HCT116 (cell line): ENCODE results near the gene NAV3. TPM values are rescaled to one million over a fixed set of nuclear protein-coding genes. Genes with fewer than 3 reads are reported as not detected.

Source experiments
- ATAC-seq: fragments of 200-7000 bp; cut with Tn5 transposase; 2 replicates; pipeline ENCODE4 v1.9.1; 2020; ENCODE audit warnings: mild to moderate bottlenecking, moderate library complexity
- BruUV-seq: library from RNA; stranded (reverse); fragments of 400-500 nt; replicated peaks from 2 replicates; lab custom pipeline; 2021; lab: Mats Ljungman, UMichigan
- CTCF ChIA-PET: fragments of 300-600 bp; sonication (Branson Sonifier 250); formaldehyde crosslinking; loops from one replicate; lab custom pipeline; 2021; ENCODE audit warnings: antibody characterized with exemption; lab: Charles Lee
- POLR2A ChIA-PET: fragments of 300-600, 350-600 bp; sonication (Branson Sonifier 250); formaldehyde crosslinking; loops from one replicate; lab custom pipeline; 2021; ENCODE audit warnings: antibody characterized with exemption; lab: Charles Lee
- RAD21 ChIA-PET, 2 experiments: fragments of 300-600 bp; sonication (Branson Sonifier 250); formaldehyde crosslinking; loops; one replicate each; lab custom pipeline; 2023; ENCODE audit warnings: low total read pairs in 2 of 2; ENCODE audit not compliant: uncharacterized antibody in 2 of 2, unreplicated experiment in 2 of 2, low non-redundant PET in 1 of 2; lab: Charles Lee
- DNase-seq: peaks from one replicate; pipeline ENCODE4 v3.0.0-alpha.2; 2010; ENCODE audit warnings: low read depth, low spot score
- H2AFZ ChIP-seq: fragments of 200-600 bp; shearing (Covaris generic), sonication (generic); 2 replicates; pipeline ENCODE4 v1.6.1; 2017; ENCODE audit warnings: low read depth, mixed run types, mixed read lengths, antibody characterized with exemption, low read length; ENCODE audit not compliant: poor library complexity, severe bottlenecking
- H3K27ac ChIP-seq: 2 replicates; pipeline ENCODE4 v1.5.1; 2012; ENCODE audit warnings: low read depth, low read length
- H3K27me3 ChIP-seq: fragments of 200-600 bp; sonication (generic); 2 replicates; pipeline ENCODE4 v1.6.1; 2016; ENCODE audit warnings: mixed run types, low read length, mixed read lengths; ENCODE audit not compliant: insufficient read depth
- H3K36me3 ChIP-seq, 2 experiments: fragments of 200-500 bp in 1 of 2; fragments of 200-600 bp in 1 of 2; sonication (Bioruptor generic) in 1 of 2; sonication (generic) in 1 of 2; 2 replicates each; pipeline versions ENCODE4 v1.5.1 to v1.6.1; 2014 to 2016; ENCODE audit warnings: low read length in 2 of 2, inconsistent platforms in 1 of 2, mixed read lengths in 1 of 2, mixed run types in 1 of 2; ENCODE audit not compliant: insufficient read depth in 2 of 2, control insufficient read depth in 1 of 2
- H3K4me1 ChIP-seq, 2 experiments: fragments of 200-600 bp in 1 of 2; sonication (generic) in 1 of 2; 2 replicates each; pipeline versions ENCODE4 v1.5.1 to v1.6.1; 2012 to 2017; ENCODE audit warnings: low read length in 2 of 2, inconsistent platforms in 1 of 2, mild to moderate bottlenecking in 1 of 2, mixed read lengths in 1 of 2, mixed run types in 1 of 2, moderate library complexity in 1 of 2; ENCODE audit not compliant: insufficient read depth in 2 of 2, control insufficient read depth in 1 of 2
- H3K4me2 ChIP-seq: fragments of 200-600 bp; sonication (generic); 2 replicates; pipeline ENCODE4 v1.6.1; 2017; ENCODE audit warnings: mixed run types, low read length, mixed read lengths
- H3K4me3 ChIP-seq, 2 experiments: fragments of 200-600 bp in 1 of 2; sonication (generic) in 1 of 2; replicated peaks in 1 of 2; 2 replicates each; pipeline ENCODE4 v1.5.1; 2011 to 2016; ENCODE audit warnings: low read length in 2 of 2, control low read depth in 1 of 2, low read depth in 1 of 2, mild to moderate bottlenecking in 1 of 2, mixed read lengths in 1 of 2, mixed run types in 1 of 2
- H3K79me2 ChIP-seq: fragments of 200-600 bp; sonication (generic); 2 replicates; pipeline ENCODE4 v1.6.1; 2017; ENCODE audit warnings: mild to moderate bottlenecking, mixed run types, low read length, moderate library complexity, mixed read lengths; ENCODE audit not compliant: insufficient read depth
- H3K9ac ChIP-seq: fragments of 200-600 bp; sonication (generic); 2 replicates; pipeline ENCODE4 v1.6.1; 2016; ENCODE audit warnings: low read length, mixed read lengths
- H3K9me2 ChIP-seq: fragments of 200-600 bp; sonication (generic), shearing (Covaris generic); 2 replicates; pipeline ENCODE4 v1.6.1; 2017; ENCODE audit warnings: mixed run types, mild to moderate bottlenecking, moderate library complexity; ENCODE audit not compliant: insufficient read depth
- H3K9me3 ChIP-seq, 2 experiments: fragments of 200-500 bp in 1 of 2; fragments of 200-600 bp in 1 of 2; sonication (Bioruptor generic) in 1 of 2; sonication (generic) in 1 of 2; 2 replicates each; pipeline ENCODE4 v1.6.1; 2014 to 2017; ENCODE audit warnings: low read length in 2 of 2, mixed read lengths in 2 of 2, inconsistent platforms in 1 of 2, low read depth in 1 of 2, mild to moderate bottlenecking in 1 of 2, mixed run types in 1 of 2, moderate library complexity in 1 of 2; ENCODE audit not compliant: control insufficient read depth in 1 of 2, insufficient read depth in 1 of 2
- H4K20me1 ChIP-seq: fragments of 200-600 bp; sonication (generic), shearing (Covaris generic); 2 replicates; pipeline ENCODE4 v1.6.1; 2017; ENCODE audit warnings: mixed run types, mild to moderate bottlenecking, moderate library complexity; ENCODE audit not compliant: insufficient read depth
- CBX3 ChIP-seq: IDR thresholded peaks from 2 replicates; pipeline ENCODE4 v1.6.1; 2012; ENCODE audit warnings: low read depth
- EGR1 ChIP-seq: IDR thresholded peaks from 2 replicates; pipeline ENCODE4 v1.6.1; 2012; ENCODE audit warnings: low read depth
- ELF1 ChIP-seq: IDR thresholded peaks from 2 replicates; pipeline ENCODE4 v1.6.1; 2012; ENCODE audit warnings: low read depth, borderline replicate concordance
- EZH2 ChIP-seq: fragments of 200-600 bp; sonication (generic); IDR thresholded peaks from 2 replicates; pipeline ENCODE4 v1.6.1; 2017; ENCODE audit warnings: antibody characterized with exemption, mixed run types
- FOSL1 ChIP-seq: IDR thresholded peaks from 2 replicates; pipeline ENCODE4 v1.6.1; 2012; ENCODE audit warnings: low read depth
- JUND ChIP-seq: IDR thresholded peaks from 2 replicates; pipeline ENCODE4 v1.6.1; 2012
- POLR2A ChIP-seq: IDR thresholded peaks from 2 replicates; pipeline ENCODE4 v1.7.0; 2011; ENCODE audit warnings: borderline replicate concordance; ENCODE audit not compliant: insufficient read depth, insufficient read length; ENCODE audit errors: extremely low read depth
- POLR2AphosphoS5 ChIP-seq: IDR thresholded peaks from 2 replicates; pipeline ENCODE4 v1.6.1; 2011; ENCODE audit warnings: mild to moderate bottlenecking, low read depth, low read length, moderate library complexity
- SIN3A ChIP-seq: IDR thresholded peaks from 2 replicates; pipeline ENCODE4 v1.6.1; 2012; ENCODE audit warnings: low read depth
- SP1 ChIP-seq: IDR thresholded peaks from 2 replicates; pipeline ENCODE4 v1.6.1; 2012; ENCODE audit warnings: low read depth
- SRF ChIP-seq: IDR thresholded peaks from 2 replicates; pipeline ENCODE4 v1.6.1; 2012; ENCODE audit warnings: low read depth
- TCF7L2 ChIP-seq: IDR thresholded peaks from 2 replicates; pipeline ENCODE4 v1.7.0; 2011; ENCODE audit warnings: borderline replicate concordance, inconsistent platforms; ENCODE audit not compliant: insufficient read depth, insufficient read length; ENCODE audit errors: extremely low read depth
- YY1 ChIP-seq: IDR thresholded peaks from 2 replicates; pipeline ENCODE4 v1.6.1; 2011; ENCODE audit warnings: low read length, low read depth, moderate library complexity, mild to moderate bottlenecking; ENCODE audit not compliant: insufficient replicate concordance; ENCODE audit errors: extremely low read depth
- ZFX ChIP-seq: fragments of 450-650 bp; IDR thresholded peaks from 2 replicates; pipeline ENCODE4 v1.6.1; 2017
- ZNF274 ChIP-seq: fragments of 200-500 bp; sonication (Bioruptor generic); IDR thresholded peaks from 2 replicates; pipeline ENCODE4 v1.6.1; 2014; ENCODE audit warnings: mild to moderate bottlenecking, low read depth, low read length, inconsistent platforms
- intact Hi-C: fragments of 100-400 bp; cut with micrococcal nuclease; formaldehyde crosslinking; loops from 2 replicates; pipeline ENCODE4 v1.10.0; 2022
- total RNA-seq: library from RNA; stranded (reverse); gene quantifications from one replicate; pipeline ENCODE4 v1.2.1, GENCODE V29; 2021; ENCODE audit not compliant: unreplicated experiment
- TF ChIP-seq, protein P1 (sequence below): IDR thresholded peaks from 2 replicates; pipeline ENCODE4 v1.6.1; 2012; ENCODE audit warnings: low read depth
- TF ChIP-seq, protein P2 (sequence below): IDR thresholded peaks from 2 replicates; pipeline ENCODE4 v1.6.1; 2012
- TF ChIP-seq, protein P3 (sequence below): IDR thresholded peaks from 2 replicates; pipeline ENCODE4 v1.6.1; 2012
- TF ChIP-seq, protein P4 (sequence below): IDR thresholded peaks from 2 replicates; pipeline ENCODE4 v1.6.1; 2011; ENCODE audit warnings: mild to moderate bottlenecking, low read length, moderate library complexity; ENCODE audit not compliant: insufficient replicate concordance; ENCODE audit errors: extremely low read depth

NAV3 gene
- total RNA-seq, 1 experiment from 2014 or later = 7.8 TPM

DNA sequence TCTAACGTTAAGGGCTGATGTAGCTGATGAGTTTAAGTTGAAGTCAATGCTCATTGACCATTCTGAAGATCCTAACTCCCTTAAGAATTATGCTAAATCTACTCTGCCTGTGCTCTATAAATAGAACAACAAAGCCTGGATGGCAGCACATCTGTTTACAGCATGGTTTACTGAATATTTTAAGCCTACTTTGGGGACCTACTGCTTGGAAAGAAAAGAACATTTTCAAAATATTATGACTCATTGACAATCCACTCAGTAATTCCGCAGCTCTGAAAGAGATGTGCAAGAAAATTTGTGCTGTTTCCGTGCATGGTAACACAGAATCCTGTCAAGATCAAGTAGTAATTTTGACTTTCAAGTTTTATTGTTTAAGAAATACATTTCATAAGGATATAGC is 35.0 kb upstream of the NAV3 start:
- TF ChIP-seq FOSL1 (no peak), POLR2AphosphoS5 (no peak), SP1 (no peak), ELF1 (no peak), ZFX (no peak), SRF (no peak), POLR2A (no peak), ZNF274 (no peak), EGR1 (no peak), CBX3 (no peak), SIN3A (no peak), JUND (no peak), TCF7L2 (no peak), EZH2 (no peak), YY1 (no peak)
- TF ChIP-seq, protein P1, sequence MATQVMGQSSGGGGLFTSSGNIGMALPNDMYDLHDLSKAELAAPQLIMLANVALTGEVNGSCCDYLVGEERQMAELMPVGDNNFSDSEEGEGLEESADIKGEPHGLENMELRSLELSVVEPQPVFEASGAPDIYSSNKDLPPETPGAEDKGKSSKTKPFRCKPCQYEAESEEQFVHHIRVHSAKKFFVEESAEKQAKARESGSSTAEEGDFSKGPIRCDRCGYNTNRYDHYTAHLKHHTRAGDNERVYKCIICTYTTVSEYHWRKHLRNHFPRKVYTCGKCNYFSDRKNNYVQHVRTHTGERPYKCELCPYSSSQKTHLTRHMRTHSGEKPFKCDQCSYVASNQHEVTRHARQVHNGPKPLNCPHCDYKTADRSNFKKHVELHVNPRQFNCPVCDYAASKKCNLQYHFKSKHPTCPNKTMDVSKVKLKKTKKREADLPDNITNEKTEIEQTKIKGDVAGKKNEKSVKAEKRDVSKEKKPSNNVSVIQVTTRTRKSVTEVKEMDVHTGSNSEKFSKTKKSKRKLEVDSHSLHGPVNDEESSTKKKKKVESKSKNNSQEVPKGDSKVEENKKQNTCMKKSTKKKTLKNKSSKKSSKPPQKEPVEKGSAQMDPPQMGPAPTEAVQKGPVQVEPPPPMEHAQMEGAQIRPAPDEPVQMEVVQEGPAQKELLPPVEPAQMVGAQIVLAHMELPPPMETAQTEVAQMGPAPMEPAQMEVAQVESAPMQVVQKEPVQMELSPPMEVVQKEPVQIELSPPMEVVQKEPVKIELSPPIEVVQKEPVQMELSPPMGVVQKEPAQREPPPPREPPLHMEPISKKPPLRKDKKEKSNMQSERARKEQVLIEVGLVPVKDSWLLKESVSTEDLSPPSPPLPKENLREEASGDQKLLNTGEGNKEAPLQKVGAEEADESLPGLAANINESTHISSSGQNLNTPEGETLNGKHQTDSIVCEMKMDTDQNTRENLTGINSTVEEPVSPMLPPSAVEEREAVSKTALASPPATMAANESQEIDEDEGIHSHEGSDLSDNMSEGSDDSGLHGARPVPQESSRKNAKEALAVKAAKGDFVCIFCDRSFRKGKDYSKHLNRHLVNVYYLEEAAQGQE = no peak
- TF ChIP-seq, protein P2, sequence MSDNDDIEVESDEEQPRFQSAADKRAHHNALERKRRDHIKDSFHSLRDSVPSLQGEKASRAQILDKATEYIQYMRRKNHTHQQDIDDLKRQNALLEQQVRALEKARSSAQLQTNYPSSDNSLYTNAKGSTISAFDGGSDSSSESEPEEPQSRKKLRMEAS = no peak
- TF ChIP-seq, protein P3, sequence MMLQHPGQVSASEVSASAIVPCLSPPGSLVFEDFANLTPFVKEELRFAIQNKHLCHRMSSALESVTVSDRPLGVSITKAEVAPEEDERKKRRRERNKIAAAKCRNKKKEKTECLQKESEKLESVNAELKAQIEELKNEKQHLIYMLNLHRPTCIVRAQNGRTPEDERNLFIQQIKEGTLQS = no peak
- TF ChIP-seq, protein P4, sequence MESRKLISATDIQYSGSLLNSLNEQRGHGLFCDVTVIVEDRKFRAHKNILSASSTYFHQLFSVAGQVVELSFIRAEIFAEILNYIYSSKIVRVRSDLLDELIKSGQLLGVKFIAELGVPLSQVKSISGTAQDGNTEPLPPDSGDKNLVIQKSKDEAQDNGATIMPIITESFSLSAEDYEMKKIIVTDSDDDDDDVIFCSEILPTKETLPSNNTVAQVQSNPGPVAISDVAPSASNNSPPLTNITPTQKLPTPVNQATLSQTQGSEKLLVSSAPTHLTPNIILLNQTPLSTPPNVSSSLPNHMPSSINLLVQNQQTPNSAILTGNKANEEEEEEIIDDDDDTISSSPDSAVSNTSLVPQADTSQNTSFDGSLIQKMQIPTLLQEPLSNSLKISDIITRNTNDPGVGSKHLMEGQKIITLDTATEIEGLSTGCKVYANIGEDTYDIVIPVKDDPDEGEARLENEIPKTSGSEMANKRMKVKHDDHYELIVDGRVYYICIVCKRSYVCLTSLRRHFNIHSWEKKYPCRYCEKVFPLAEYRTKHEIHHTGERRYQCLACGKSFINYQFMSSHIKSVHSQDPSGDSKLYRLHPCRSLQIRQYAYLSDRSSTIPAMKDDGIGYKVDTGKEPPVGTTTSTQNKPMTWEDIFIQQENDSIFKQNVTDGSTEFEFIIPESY = no peak
- ChIA-PET POLR2A (no interaction called here), RAD21 (no interaction called here), CTCF (no interaction called here)
- no peak overlapping the region for H3K4me3 ChIP-seq
- H3K27me3 ChIP-seq = no peaks in the 10 kb centered on the region
- DNase-seq = no peak
- peaks cover 4 to 8% of the 10 kb centered on the region in 2 experiments; a peak in 3 of 4 replicates for H3K4me1 ChIP-seq
- H3K36me3 ChIP-seq = no peaks in the 10 kb centered on the region
- H3K9ac ChIP-seq = no peak overlapping the region
- ATAC-seq = no peak
- H3K79me2 ChIP-seq = no peaks in the 10 kb centered on the region
- intact Hi-C loops = no loop called here
- H3K4me2 ChIP-seq = no peak overlapping the region
- H2AFZ ChIP-seq = no peak overlapping the region
- H3K27ac ChIP-seq = no peak overlapping the region
- no peaks in the 10 kb centered on the region for H3K9me2 ChIP-seq
- no peaks in the 10 kb centered on the region for H3K9me3 ChIP-seq
- H4K20me1 ChIP-seq = no peaks in the 10 kb centered on the region
- BruUV-seq = no TSS peak
